Vagina (tissue), 2 donors: ENCODE data around the gene MTMR4.

Experiments
- CTCF ChIP-seq, 3 experiments: fragments of 450-650 bp in 2 of 3; fragments of 200-600 bp in 1 of 3; sonication (generic) in 1 of 3; IDR thresholded peaks; one replicate each; pipeline ENCODE4 v1.5.1; 2017 to 2019; ENCODE audit warnings: antibody characterized with exemption in 3 of 3, mild to moderate bottlenecking in 2 of 3, moderate library complexity in 2 of 3
- POLR2A ChIP-seq, 2 donors: fragments of 450-650 bp; IDR thresholded peaks; one replicate each; pipeline ENCODE4 v1.6.1; 2017; ENCODE audit warnings: antibody characterized with exemption in 2 of 2, mild to moderate bottlenecking in 2 of 2, moderate library complexity in 2 of 2
- POLR2AphosphoS5 ChIP-seq, 2 donors: sonication (generic); formaldehyde crosslinking; IDR thresholded peaks; one replicate each; pipeline ENCODE4 v1.9.0; 2017; ENCODE audit warnings: antibody characterized with exemption in 2 of 2, mild to moderate bottlenecking in 2 of 2, low read depth in 1 of 2; ENCODE audit not compliant: insufficient read depth in 1 of 2

- TF ChIP-seq CTCF (IDR thresholded peaks at IDR 0.05) (no peak), POLR2AphosphoS5 (IDR thresholded peaks at IDR 0.05; ENCODE audit: insufficient read depth in 1 of 2, low read depth in 1 of 2) (no peak), POLR2A (IDR thresholded peaks at IDR 0.05) (no peak)
Measured at GRCh38 chr17:58530655-58531054, 16.2 kb upstream of the MTMR4 start.
